Sigmoid colon (tissue), 7 donors: ENCODE data around the gene TARDBP. TPM values are rescaled to one million over a fixed set of nuclear protein-coding genes. Genes with fewer than 3 reads are reported as not detected.
"Not testable (repeated sequence)": the region's sequence is repeated elsewhere in the genome, so short reads cannot be mapped to it uniquely, and the experiment has no call there.

Source experiments
- DNase-seq: peaks from one replicate; pipeline ENCODE4 v3.0.0-alpha.2; 2019
- H3K27ac ChIP-seq, 4 donors: fragments of 200-600 bp; sonication (generic); one replicate each; pipeline ENCODE4 v1.5.1; 2016 to 2019; ENCODE audit warnings: mild to moderate bottlenecking in 1 of 4
- H3K27me3 ChIP-seq, 3 donors: fragments of 200-600 bp; sonication (generic); one replicate each; pipeline ENCODE4 v1.5.1; 2019; ENCODE audit warnings: mild to moderate bottlenecking in 1 of 3
- H3K36me3 ChIP-seq, 4 donors: fragments of 200-600 bp; sonication (generic); one replicate each; pipeline ENCODE4 v1.5.1; 2016 to 2019
- H3K4me1 ChIP-seq, 4 donors: fragments of 200-600 bp; sonication (generic); one replicate each; pipeline ENCODE4 v1.5.1; 2017 to 2019
- H3K4me3 ChIP-seq, 4 donors: fragments of 200-600 bp; sonication (generic); one replicate each; pipeline ENCODE4 v1.5.1; 2017 to 2019; ENCODE audit warnings: mild to moderate bottlenecking in 2 of 4, moderate library complexity in 1 of 4
- H3K9me3 ChIP-seq, 4 donors: fragments of 200-600 bp in 3 of 4; sonication (generic) in 3 of 4; one replicate each; pipeline versions ENCODE4 v1.5.1 to v1.6.1; 2013 to 2019
- EP300 ChIP-seq, 4 donors: sonication (generic); formaldehyde crosslinking; IDR thresholded peaks; one replicate each; pipeline ENCODE4 v1.6.1; 2017; ENCODE audit warnings: antibody characterized with exemption in 4 of 4
- POLR2A ChIP-seq, 2 donors: fragments of 450-650 bp; IDR thresholded peaks; one replicate each; pipeline ENCODE4 v1.6.1; 2016; ENCODE audit warnings: antibody characterized with exemption in 2 of 2, mild to moderate bottlenecking in 2 of 2, moderate library complexity in 2 of 2
- POLR2AphosphoS5 ChIP-seq, 4 donors: sonication (generic); formaldehyde crosslinking; IDR thresholded peaks; one replicate each; pipeline ENCODE4 v1.6.1; 2017; ENCODE audit warnings: antibody characterized with exemption in 4 of 4
- WGBS, 2 donors: extraction: QIAGEN DNeasy Blood & Tissue Kit; methylation state at CpG; one replicate each; pipeline ENCODE4 v1.1.7; 2013; 5-methylcytosine and 5-hydroxymethylcytosine counted together
- intact Hi-C: fragments of 100-400 bp; cut with DNase I; formaldehyde crosslinking; loops from one replicate; pipeline ENCODE4 v1.15.1; 2023
- polyA plus RNA-seq, 3 donors: library from polyadenylated mRNA; stranded (reverse); fragments of 200-250 nt; gene quantifications; one replicate each; pipeline ENCODE4 v1.2.3, GENCODE V29; 2013
- total RNA-seq, 4 donors: library from RNA; depleted of rRNA; stranded (reverse); fragments of >200 nt; gene quantifications; one replicate each; pipeline ENCODE4 v1.1.0, GENCODE V29; 2016
- TF ChIP-seq, protein P1 (sequence below), 4 experiments: fragments of 450-650 bp in 3 of 4; fragments of 200-600 bp in 1 of 4; IDR thresholded peaks; one replicate each; pipeline ENCODE4 v1.5.1; 2016 to 2019; ENCODE audit warnings: antibody characterized with exemption in 4 of 4, mild to moderate bottlenecking in 3 of 4, moderate library complexity in 2 of 4
- donor health status: healthy with polysubstance abuse.
- donor health status: Bipolar disorder and iron deficiency.
- donor health status: healthy.

TARDBP gene
- total and polyA plus RNA-seq, 7 donors, result 68.6 to 158 (median 123) TPM

DNA sequence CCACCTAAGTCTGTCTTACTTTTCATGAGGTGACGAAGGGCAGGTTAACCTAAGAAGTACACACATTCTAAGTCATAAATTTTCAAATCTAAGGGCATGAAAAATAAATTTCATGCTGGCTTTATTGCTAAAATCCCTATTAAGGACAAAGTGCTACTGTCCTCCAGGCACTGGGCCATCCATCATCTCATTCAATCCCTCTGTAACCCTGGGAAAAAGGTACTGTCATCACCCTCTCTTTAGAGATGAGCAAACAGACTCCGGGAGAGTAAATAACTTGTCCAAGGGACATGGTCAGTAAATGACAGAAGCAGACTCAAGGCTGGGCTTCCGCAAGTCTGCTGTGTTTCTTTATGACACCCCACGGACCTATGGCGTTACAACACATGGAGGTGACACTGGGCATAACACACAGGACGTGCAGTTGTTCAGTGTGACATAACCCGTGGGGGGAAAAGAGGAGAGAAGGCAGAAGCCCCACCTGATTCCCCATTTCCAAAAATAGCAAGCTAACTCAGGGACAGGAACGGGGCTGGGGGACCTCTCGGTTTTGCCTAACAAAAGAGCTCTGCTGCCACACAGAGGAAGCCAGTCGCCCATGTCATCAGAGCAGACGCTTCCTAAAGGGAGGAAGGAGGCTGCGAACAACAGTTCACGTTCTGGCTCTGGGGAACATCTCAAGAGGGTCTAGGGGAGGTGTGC lies 59.9 kb downstream of the TARDBP start:
- peaks cover 53 to 100% (median 85%) of the 10 kb centered on the region in 4 donors for H3K36me3 ChIP-seq

DNA sequence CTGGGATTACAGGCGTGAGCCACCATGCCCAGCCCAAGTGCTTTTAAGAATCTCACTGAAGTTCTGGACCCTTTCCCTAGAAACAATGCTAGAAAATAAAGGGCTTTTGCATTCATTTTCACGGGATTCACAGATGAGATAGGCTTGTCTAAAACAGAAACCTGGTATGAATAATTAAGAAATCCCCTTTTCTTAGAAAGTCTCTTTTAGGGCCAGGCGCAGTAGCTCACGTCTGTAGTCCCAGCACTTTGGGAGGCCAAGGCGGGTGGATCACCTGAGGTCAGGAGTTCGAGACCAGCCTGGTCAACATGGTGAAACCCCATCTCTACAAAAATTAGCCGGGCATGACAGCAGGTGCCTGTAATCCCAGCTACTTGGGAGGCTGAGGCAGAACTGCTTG lies 60.9 kb downstream of the TARDBP start:
- H3K9me3 ChIP-seq, H3K4me3 ChIP-seq, DNase-seq, H3K27me3 ChIP-seq, H3K4me1 ChIP-seq, intact Hi-C loops, H3K27ac ChIP-seq: not testable (repeated sequence)
- peaks cover 50 to 98% (median 76%) of the 10 kb centered on the region in 4 donors for H3K36me3 ChIP-seq
- WGBS, 2 donors, result 83 to 85% methylated on average over 7 of the region's 7 CpGs

More for the DNA sequence above, 59.9 kb downstream of the TARDBP start:
- no peak overlapping the region for H3K4me3 ChIP-seq
- TF ChIP-seq EP300 (IDR thresholded peaks at IDR 0.05), result no peak
- TF ChIP-seq POLR2AphosphoS5 (IDR thresholded peaks at IDR 0.05), result no peak
- TF ChIP-seq, protein P1, sequence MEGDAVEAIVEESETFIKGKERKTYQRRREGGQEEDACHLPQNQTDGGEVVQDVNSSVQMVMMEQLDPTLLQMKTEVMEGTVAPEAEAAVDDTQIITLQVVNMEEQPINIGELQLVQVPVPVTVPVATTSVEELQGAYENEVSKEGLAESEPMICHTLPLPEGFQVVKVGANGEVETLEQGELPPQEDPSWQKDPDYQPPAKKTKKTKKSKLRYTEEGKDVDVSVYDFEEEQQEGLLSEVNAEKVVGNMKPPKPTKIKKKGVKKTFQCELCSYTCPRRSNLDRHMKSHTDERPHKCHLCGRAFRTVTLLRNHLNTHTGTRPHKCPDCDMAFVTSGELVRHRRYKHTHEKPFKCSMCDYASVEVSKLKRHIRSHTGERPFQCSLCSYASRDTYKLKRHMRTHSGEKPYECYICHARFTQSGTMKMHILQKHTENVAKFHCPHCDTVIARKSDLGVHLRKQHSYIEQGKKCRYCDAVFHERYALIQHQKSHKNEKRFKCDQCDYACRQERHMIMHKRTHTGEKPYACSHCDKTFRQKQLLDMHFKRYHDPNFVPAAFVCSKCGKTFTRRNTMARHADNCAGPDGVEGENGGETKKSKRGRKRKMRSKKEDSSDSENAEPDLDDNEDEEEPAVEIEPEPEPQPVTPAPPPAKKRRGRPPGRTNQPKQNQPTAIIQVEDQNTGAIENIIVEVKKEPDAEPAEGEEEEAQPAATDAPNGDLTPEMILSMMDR (IDR thresholded peaks at IDR 0.05), result no peak
- TF ChIP-seq POLR2A (IDR thresholded peaks at IDR 0.05), result no peak
- no peaks in the 10 kb centered on the region for H3K4me1 ChIP-seq
- no peak overlapping the region for H3K27ac ChIP-seq
- DNase-seq, result peak; percentile 28
- H3K9me3 ChIP-seq, result no peaks in the 10 kb centered on the region
- intact Hi-C loops, result no loop called here
- WGBS, 2 donors, result 21 to 65% methylated on average over 13 of the region's 13 CpGs
- no peaks in the 10 kb centered on the region for H3K27me3 ChIP-seq

Other genes starting within 250 kb of the TARDBP start
- gene CASZ1, start 216.0 kb upstream of the TARDBP start, total RNA-seq, result 10 to 100 TPM; 12.7 to 47.9 (median 32.3) TPM
- gene CASZ1, start 216.0 kb upstream of the TARDBP start, polyA plus RNA-seq, result 10 to 100 TPM in 1 of 3 donors, 1 to 10 TPM in 2; 4.2 to 23.6 (median 9.2) TPM
- not detected for gene MASP2, start 34.6 kb downstream of the TARDBP start, total RNA-seq
- under 1 TPM in 1 of 3 donors, not detected in 2; 0.03 TPM for gene MASP2, start 34.6 kb downstream of the TARDBP start, polyA plus RNA-seq
- 10 to 100 TPM; 27.2 to 32.1 (median 30.0) TPM for gene SRM, start 47.4 kb downstream of the TARDBP start, total RNA-seq
- 10 to 100 TPM; 17.8 to 77.1 (median 25.8) TPM for gene SRM, start 47.4 kb downstream of the TARDBP start, polyA plus RNA-seq
- 10 to 100 TPM; 33.5 to 53.7 (median 40.1) TPM for gene EXOSC10, start 87.2 kb downstream of the TARDBP start, total RNA-seq
- 10 to 100 TPM; 18.6 to 39.0 (median 19.9) TPM for gene EXOSC10, start 87.2 kb downstream of the TARDBP start, polyA plus RNA-seq
- 1 to 10 TPM; 1.4 to 6.4 (median 3.2) TPM for gene ANGPTL7, start 176.7 kb downstream of the TARDBP start, total RNA-seq
- 1 to 10 TPM in 1 of 3 donors, under 1 TPM in 1, not detected in 1; 0.51 to 1.2 TPM for gene ANGPTL7, start 176.7 kb downstream of the TARDBP start, polyA plus RNA-seq
- 10 to 100 TPM; 22.8 to 38.1 (median 30.0) TPM for gene MTOR, start 249.9 kb downstream of the TARDBP start, total RNA-seq
- 10 to 100 TPM in 2 of 3 donors, 1 to 10 TPM in 1; 7.6 to 25.7 (median 10.2) TPM for gene MTOR, start 249.9 kb downstream of the TARDBP start, polyA plus RNA-seq